ENCODE data around the gene RHOT2. TPM values are rescaled to one million over a fixed set of nuclear protein-coding genes. Genes with fewer than 3 reads are reported as not detected.

The RHOT2 gene
- total RNA-seq, 1 experiment from 2014 or later: 210 TPM

DNA sequence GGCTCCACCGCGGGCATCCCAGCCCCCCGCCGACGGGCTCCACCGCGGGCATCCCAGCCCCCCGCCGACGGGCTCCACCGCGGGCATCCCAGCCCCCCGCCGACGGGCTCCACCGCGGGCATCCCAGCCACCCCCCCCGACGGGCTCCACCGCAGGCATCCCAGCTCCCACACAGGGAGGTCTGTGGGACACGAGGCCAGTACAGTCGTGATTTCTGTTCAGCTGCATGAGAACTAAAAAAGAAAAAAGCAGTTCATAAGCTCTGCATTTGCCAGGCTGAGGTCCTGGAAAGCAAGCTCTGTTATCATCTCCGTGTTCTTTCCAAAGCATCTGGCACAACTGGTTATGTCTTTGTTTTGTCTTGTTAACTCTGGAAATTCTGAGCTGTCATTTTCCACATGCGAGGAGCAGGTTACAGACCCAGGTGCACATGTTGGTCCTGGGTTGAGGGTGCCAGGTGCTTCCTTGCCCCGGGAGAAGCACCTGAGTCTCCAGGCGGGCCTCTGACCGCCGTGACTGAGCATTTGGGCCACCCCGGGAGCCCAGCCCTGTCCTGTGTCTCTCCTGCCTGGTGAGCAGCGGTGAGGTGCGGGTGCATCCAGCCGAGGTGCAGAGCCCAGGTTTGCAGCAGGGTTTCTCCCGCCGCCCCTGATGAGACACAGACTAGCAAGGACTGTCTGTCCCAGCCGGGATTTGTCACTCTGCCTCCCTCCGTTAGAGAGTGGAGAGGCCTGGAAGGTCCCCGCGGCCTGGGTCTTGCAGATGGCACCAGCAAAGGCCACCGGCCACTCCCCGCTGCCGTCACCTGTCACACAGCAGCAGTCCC lies 47.0 kb upstream of the RHOT2 start:
- H3K23me2 ChIP-seq (ENCODE audit: insufficient read length, low read depth, low read length, poor library complexity, severe bottlenecking): no peaks in the 10 kb centered on the region
- no peaks in the 10 kb centered on the region for H4K20me1 ChIP-seq (ENCODE audit: control insufficient read depth, insufficient read depth, insufficient read length)
- H2BK5ac ChIP-seq (ENCODE audit: insufficient read length, low read length): no peak overlapping the region
- no peak overlapping the region for H3T11ph ChIP-seq (ENCODE audit: low read length)
- no peak overlapping the region for H3K23ac ChIP-seq (ENCODE audit: insufficient read length, low read depth, low read length)
- DNase-seq: peak; percentile 33
- no peaks in the 10 kb centered on the region for H3K27me3 ChIP-seq (ENCODE audit: insufficient read depth, low read length)
- no peaks in the 10 kb centered on the region for H3K79me2 ChIP-seq (ENCODE audit: insufficient read depth, low read length)
- H3K9ac ChIP-seq (ENCODE audit: extremely low read depth, insufficient read length, low read length): no peak overlapping the region
- H3K18ac ChIP-seq (ENCODE audit: insufficient read length, low read depth, low read length): no peak overlapping the region
- no CpG with 5 or more reads among the region's 41 CpGs for WGBS (ENCODE audit: extremely low coverage, insufficient read length, low lambda C conversion rate)
- TF ChIP-seq, protein P1, sequence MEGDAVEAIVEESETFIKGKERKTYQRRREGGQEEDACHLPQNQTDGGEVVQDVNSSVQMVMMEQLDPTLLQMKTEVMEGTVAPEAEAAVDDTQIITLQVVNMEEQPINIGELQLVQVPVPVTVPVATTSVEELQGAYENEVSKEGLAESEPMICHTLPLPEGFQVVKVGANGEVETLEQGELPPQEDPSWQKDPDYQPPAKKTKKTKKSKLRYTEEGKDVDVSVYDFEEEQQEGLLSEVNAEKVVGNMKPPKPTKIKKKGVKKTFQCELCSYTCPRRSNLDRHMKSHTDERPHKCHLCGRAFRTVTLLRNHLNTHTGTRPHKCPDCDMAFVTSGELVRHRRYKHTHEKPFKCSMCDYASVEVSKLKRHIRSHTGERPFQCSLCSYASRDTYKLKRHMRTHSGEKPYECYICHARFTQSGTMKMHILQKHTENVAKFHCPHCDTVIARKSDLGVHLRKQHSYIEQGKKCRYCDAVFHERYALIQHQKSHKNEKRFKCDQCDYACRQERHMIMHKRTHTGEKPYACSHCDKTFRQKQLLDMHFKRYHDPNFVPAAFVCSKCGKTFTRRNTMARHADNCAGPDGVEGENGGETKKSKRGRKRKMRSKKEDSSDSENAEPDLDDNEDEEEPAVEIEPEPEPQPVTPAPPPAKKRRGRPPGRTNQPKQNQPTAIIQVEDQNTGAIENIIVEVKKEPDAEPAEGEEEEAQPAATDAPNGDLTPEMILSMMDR (conservative IDR thresholded peaks at IDR 0.05): no peak
- no peaks in the 10 kb centered on the region for H3K9me3 ChIP-seq (ENCODE audit: control insufficient read depth, low read depth, low read length)
- no peak overlapping the region for H2BK12ac ChIP-seq (ENCODE audit: insufficient read length, low read depth, low read length)
- H2BK15ac ChIP-seq (ENCODE audit: low read depth, low read length): no peak overlapping the region
- H3K4me2 ChIP-seq (ENCODE audit: insufficient read depth, insufficient read length, low read length): no peak overlapping the region
- H4K8ac ChIP-seq (replicated peaks; ENCODE audit: insufficient read length, low read depth, low read length): no peak overlapping the region
- peak overlapping the region in 1 of 3 experiments; percentile 68; a peak in 1 of 7 replicates for H3K27ac Mint-ChIP-seq
- H3K4me1 Mint-ChIP-seq: peaks cover 15 to 27% of the 10 kb centered on the region in 2 experiments
- H3K14ac ChIP-seq (ENCODE audit: insufficient read depth, low read length): no peak overlapping the region; the same call in 1 of the 2 replicates
- H3K4me1 ChIP-seq (ENCODE audit: insufficient read depth, low read length): no peaks in the 10 kb centered on the region; the same call in 1 of the 2 replicates
- no peaks in the 10 kb centered on the region for H3K79me1 ChIP-seq (ENCODE audit: insufficient read depth, low read depth, low read length, poor library complexity, severe bottlenecking)
- H3K36me3 Mint-ChIP-seq (ENCODE audit: insufficient read depth in 1 of 3, low read depth in 3 of 3): peaks cover 0 to 4% (median 0%) of the 10 kb centered on the region in 3 experiments; a peak in 1 of 7 replicates
- no peak overlapping the region for H2AFZ ChIP-seq (ENCODE audit: low read length)
- no peak overlapping the region for H3K27ac ChIP-seq (ENCODE audit: insufficient read length, low read depth, low read length)
- no peak overlapping the region for H3K4me3 Mint-ChIP-seq
- H4K5ac ChIP-seq (ENCODE audit: insufficient read length, low read depth, low read length): no peak overlapping the region
- no peak overlapping the region for H3K56ac ChIP-seq (ENCODE audit: insufficient read length, low read depth, low read length)
- H2BK20ac ChIP-seq (ENCODE audit: low read depth, low read length, poor library complexity, severe bottlenecking): no peak overlapping the region
- H3K9me3 Mint-ChIP-seq: no peaks in the 10 kb centered on the region
- H3K27me3 Mint-ChIP-seq (ENCODE audit: low read depth): no peaks in the 10 kb centered on the region
- no peak overlapping the region for H4K91ac ChIP-seq (ENCODE audit: insufficient read length, low read depth, low read length)
- H2AK5ac ChIP-seq (ENCODE audit: insufficient read length, low read length): no peak overlapping the region
- no peak overlapping the region for H2BK120ac ChIP-seq (ENCODE audit: low read depth, low read length, poor library complexity, severe bottlenecking)
- H3K4ac ChIP-seq (ENCODE audit: low read depth, low read length): no peak overlapping the region

All from H9 (cell line).